Activated CD4-positive, alpha-beta T cell treated with anti-CD3 and anti-CD28 coated beads for 24 hours (primary cell): ENCODE measurements around the gene EFS.

Experiments used
- DNase-seq, 2 donors: peaks; one replicate each; pipeline ENCODE4 v3.0.0-alpha.2; 2020; ENCODE audit warnings: low read depth in 2 of 2

EFS gene

GRCh38 chr14:23359167-23359626, 5.8 kb downstream of the EFS start:
- DNase-seq = no peak

- DNase-seq = no peak
Observed at GRCh38 chr14:23358553-23359166, 6.3 kb downstream of the EFS start.

- DNase-seq = no peak
Observed at GRCh38 chr14:23358042-23358441, 6.9 kb downstream of the EFS start.

GRCh38 chr14:23357261-23357660, 7.7 kb downstream of the EFS start:
- no peak for DNase-seq

- no peak for DNase-seq
Observed at GRCh38 chr14:23356662-23357061, 8.3 kb downstream of the EFS start.

GRCh38 chr14:23355871-23356435, 9.0 kb downstream of the EFS start:
- DNase-seq = no peak

GRCh38 chr14:23354990-23355389, 10.0 kb downstream of the EFS start:
- DNase-seq = no peak

- no peak for DNase-seq
Observed at GRCh38 chr14:23353433-23353780, 11.6 kb downstream of the EFS start.

- peak; percentile 36 to 44 for DNase-seq
Observed at GRCh38 chr14:23352506-23353432, 12.2 kb downstream of the EFS start, which contains the start of gene SLC22A17. SLC22A17 (minus strand) TSS chr14:23352887.

GRCh38 chr14:23351681-23352505, 13.1 kb downstream of the EFS start:
- DNase-seq = no peak

- no peak for DNase-seq
Observed at GRCh38 chr14:23349156-23349845, 15.7 kb downstream of the EFS start.

GRCh38 chr14:23348297-23348655, 16.7 kb downstream of the EFS start:
- no peak for DNase-seq

- no peak for DNase-seq
Observed at GRCh38 chr14:23347406-23348296, 17.3 kb downstream of the EFS start.

GRCh38 chr14:23346693-23347405, 18.1 kb downstream of the EFS start:
- no peak for DNase-seq

GRCh38 chr14:23345987-23346692, 18.8 kb downstream of the EFS start:
- DNase-seq = no peak

- no peak for DNase-seq
Observed at GRCh38 chr14:23344481-23344880, 20.5 kb downstream of the EFS start.

GRCh38 chr14:23339506-23340268, 25.3 kb downstream of the EFS start:
- no peak for DNase-seq

- no peak for DNase-seq
Observed at GRCh38 chr14:23335623-23336022, 29.3 kb downstream of the EFS start.
